ENCODE measurements around the gene IL36B. TPM values are rescaled to one million over a fixed set of nuclear protein-coding genes. Genes with fewer than 3 reads are reported as not detected.

Gene IL36B
- polyA plus RNA-seq, 1 donor (not counting 4 experiments of a cell fraction or from before 2014, with no cell fraction given), result 0.21 TPM

DNA sequence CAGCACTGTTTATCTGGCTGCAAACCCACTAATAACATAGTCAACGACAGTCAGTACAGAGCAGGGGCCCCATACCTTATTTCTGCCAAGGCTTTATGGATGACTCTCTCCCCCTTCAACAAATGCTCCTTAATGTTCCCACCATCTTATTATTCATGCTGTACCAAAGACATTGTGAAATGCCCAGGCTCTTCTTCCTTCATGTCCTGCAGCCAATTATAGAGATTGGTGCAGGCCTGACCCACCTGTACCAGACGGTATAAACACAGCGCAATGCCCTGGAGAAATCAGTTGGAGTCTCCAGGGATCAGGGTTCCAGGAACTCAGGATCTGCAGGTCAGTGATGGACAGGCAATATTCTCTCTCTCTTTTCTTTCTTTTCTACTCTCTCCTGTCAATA, 15.0 kb upstream of the IL36B start, which contains the start of gene IL1F10:
IL1F10 (plus strand) TSS at position 290 of the 400 bp plus-strand sequence. CDS start 4,769 bp downstream, outside the sequence.
- Histone ChIP-seq H4K20me1 (ENCODE audit: control insufficient read depth, extremely low read depth, insufficient read depth, low read length) (no peaks in the 10 kb centered on the region), H3K4me3 (ENCODE audit: control insufficient read depth in 2 of 3, extremely low read depth in 1 of 3, insufficient read depth in 2 of 3, low read depth in 1 of 3, low read length in 3 of 3) (no peak within 1 kb of the TSS), H3K36me3 (ENCODE audit: control insufficient read depth in 2 of 2, extremely low read depth in 1 of 2, insufficient read depth in 2 of 2, low read length in 2 of 2) (no peaks in the 10 kb centered on the region), H3K9me1 (ENCODE audit: control insufficient read depth, extremely low read depth, insufficient read depth, low read length) (no peaks in the 10 kb centered on the region), H2AFZ (ENCODE audit: control insufficient read depth, low read length) (no peak within 1 kb of the TSS), H3K27ac (ENCODE audit: control insufficient read depth, insufficient read depth, low read length) (peak within 1 kb of the TSS; percentile 58), H3K4me2 (ENCODE audit: control insufficient read depth, extremely low read depth, insufficient read depth, low read depth, low read length) (no peak within 1 kb of the TSS), H3K79me2 (ENCODE audit: control insufficient read depth, insufficient read depth, low read length) (no peaks in the 10 kb centered on the region), H3K27me3 (ENCODE audit: control insufficient read depth, extremely low read depth, insufficient read depth, low read length) (no peaks in the 10 kb centered on the region), H3K9me3 (ENCODE audit: control insufficient read depth, low read depth, low read length) (no peaks in the 10 kb centered on the region), H3K9ac (ENCODE audit: control insufficient read depth, extremely low read depth, insufficient read depth, low read length) (no peak within 1 kb of the TSS), H3K4me1 (ENCODE audit: control insufficient read depth, extremely low read depth, insufficient read depth, low read length) (peaks cover 50% of the 10 kb centered on the region)
- TF ChIP-seq CTCF (optimal IDR thresholded peaks at IDR 0.05 in 1 of 3, IDR thresholded peaks at IDR 0.05 in 1 of 3, conservative IDR thresholded peaks at IDR 0.05 in 1 of 3; ENCODE audit: extremely low read depth in 1 of 3, insufficient read depth in 2 of 3, low read length in 3 of 3), result no peak
- TF ChIP-seq EZH2 (IDR thresholded peaks at IDR 0.05; ENCODE audit: low read length), result no peak
- dilution Hi-C loops (cut with MboI; ENCODE audit: extremely low pct_ligation_motif_present, low sequenced_read_pairs), result no loop called here
- DNase-seq (ENCODE audit: low read depth, low spot score) (no peak), FAIRE-seq (no peak)

- H3K36me3 ChIP-seq (ENCODE audit: control insufficient read depth in 2 of 2, extremely low read depth in 1 of 2, insufficient read depth in 2 of 2, low read length in 2 of 2), result no peaks in the 10 kb centered on the region
- H3K4me3 ChIP-seq (ENCODE audit: control insufficient read depth in 2 of 3, extremely low read depth in 1 of 3, insufficient read depth in 2 of 3, low read depth in 1 of 3, low read length in 3 of 3), result no peak overlapping the region
- no peaks in the 10 kb centered on the region for H3K9me3 ChIP-seq (ENCODE audit: control insufficient read depth, low read depth, low read length)
- DNase-seq (ENCODE audit: low read depth, low spot score), result no peak
- peaks cover 28% of the 10 kb centered on the region for H3K4me1 ChIP-seq (ENCODE audit: control insufficient read depth, extremely low read depth, insufficient read depth, low read length)
- H3K4me2 ChIP-seq (ENCODE audit: control insufficient read depth, extremely low read depth, insufficient read depth, low read depth, low read length), result no peak overlapping the region
- H3K9ac ChIP-seq (ENCODE audit: control insufficient read depth, extremely low read depth, insufficient read depth, low read length), result no peak overlapping the region
- no peak overlapping the region for H3K27ac ChIP-seq (ENCODE audit: control insufficient read depth, insufficient read depth, low read length)
- H3K9me1 ChIP-seq (ENCODE audit: control insufficient read depth, extremely low read depth, insufficient read depth, low read length), result no peaks in the 10 kb centered on the region
- no peaks in the 10 kb centered on the region for H4K20me1 ChIP-seq (ENCODE audit: control insufficient read depth, extremely low read depth, insufficient read depth, low read length)
- TF ChIP-seq CTCF (optimal IDR thresholded peaks at IDR 0.05 in 1 of 3, IDR thresholded peaks at IDR 0.05 in 1 of 3, conservative IDR thresholded peaks at IDR 0.05 in 1 of 3; ENCODE audit: extremely low read depth in 1 of 3, insufficient read depth in 2 of 3, low read length in 3 of 3) (no peak), EZH2 (IDR thresholded peaks at IDR 0.05; ENCODE audit: low read length) (no peak)
- H2AFZ ChIP-seq (ENCODE audit: control insufficient read depth, low read length), result no peak overlapping the region
- H3K79me2 ChIP-seq (ENCODE audit: control insufficient read depth, insufficient read depth, low read length), result no peaks in the 10 kb centered on the region
- dilution Hi-C loops (cut with MboI; ENCODE audit: extremely low pct_ligation_motif_present, low sequenced_read_pairs), result no loop called here
- no peak for FAIRE-seq
- H3K27me3 ChIP-seq (ENCODE audit: control insufficient read depth, extremely low read depth, insufficient read depth, low read length), result no peaks in the 10 kb centered on the region
Observed at GRCh38 chr2:113064898-113065297, 12.2 kb upstream of the IL36B start.
